ENCODE results near the gene PRRG4.
"Not testable (repeated sequence)": the region's sequence is repeated elsewhere in the genome, so short reads cannot be mapped to it uniquely, and the experiment has no call there.

PRRG4 gene

DNA sequence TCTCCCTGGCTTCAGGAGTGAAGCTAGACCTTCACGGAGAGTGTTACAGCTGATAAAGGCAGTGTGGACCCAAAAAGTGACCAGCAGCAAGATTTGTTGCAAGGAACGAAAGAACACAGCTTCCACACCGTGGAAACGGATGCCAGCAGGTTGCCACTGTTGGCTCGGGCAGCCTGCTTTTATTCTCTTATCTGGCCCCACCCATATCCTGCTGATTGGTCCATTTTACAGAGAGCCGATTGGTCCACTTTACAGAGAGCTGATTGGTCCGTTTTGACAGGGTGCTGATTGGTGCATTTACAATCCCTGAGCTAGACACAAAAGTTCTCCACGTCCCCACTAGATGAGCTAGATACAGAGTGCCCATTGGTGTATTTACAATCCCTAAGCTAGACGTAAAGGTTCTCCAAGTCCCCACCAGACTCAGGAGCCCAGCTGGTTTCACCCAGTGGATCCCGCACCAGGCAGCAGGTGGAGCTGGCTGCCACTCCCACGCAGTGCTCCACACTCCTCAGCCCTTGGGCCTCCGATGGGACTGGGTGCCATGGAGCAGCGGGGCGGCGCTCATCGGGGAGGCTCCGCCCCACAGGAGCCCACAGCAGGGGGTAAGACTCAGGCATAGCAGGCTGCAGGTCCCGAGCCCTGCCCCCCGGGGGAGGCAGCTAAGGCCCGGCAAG is 58.1 kb downstream of the PRRG4 start:
- H3K36me3 ChIP-seq (ENCODE audit: control insufficient read depth, insufficient read depth, low read length); H4K5ac ChIP-seq (ENCODE audit: low read length); H2BK5ac ChIP-seq (ENCODE audit: low read length); H2AK5ac ChIP-seq (ENCODE audit: low read length); H3K27ac ChIP-seq (ENCODE audit: low read depth, low read length); DNase-seq; H3K79me2 ChIP-seq (ENCODE audit: control insufficient read depth, insufficient read depth, low read length); H3K4ac ChIP-seq (ENCODE audit: low read depth, low read length); H3K18ac ChIP-seq (ENCODE audit: low read length); H3K9ac ChIP-seq (ENCODE audit: low read length); H4K8ac ChIP-seq (ENCODE audit: low read depth, low read length); H2BK120ac ChIP-seq (ENCODE audit: low read depth, low read length); H3K4me1 ChIP-seq (ENCODE audit: control insufficient read depth, low read depth, low read length); H3K27me3 ChIP-seq (ENCODE audit: insufficient read depth, low read length, poor library complexity); H3K4me2 ChIP-seq (ENCODE audit: low read length); H3K79me1 ChIP-seq (ENCODE audit: low read length); H3K23ac ChIP-seq (ENCODE audit: low read length); H3K4me3 ChIP-seq (ENCODE audit: low read length); H3K56ac ChIP-seq (ENCODE audit: low read length); H2BK15ac ChIP-seq (replicated peaks; ENCODE audit: low read depth): not testable (repeated sequence)
- no CpG with 5 or more reads among the region's 20 CpGs for WGBS (ENCODE audit: extremely low coverage, insufficient coverage, low lambda C conversion rate)

DNA sequence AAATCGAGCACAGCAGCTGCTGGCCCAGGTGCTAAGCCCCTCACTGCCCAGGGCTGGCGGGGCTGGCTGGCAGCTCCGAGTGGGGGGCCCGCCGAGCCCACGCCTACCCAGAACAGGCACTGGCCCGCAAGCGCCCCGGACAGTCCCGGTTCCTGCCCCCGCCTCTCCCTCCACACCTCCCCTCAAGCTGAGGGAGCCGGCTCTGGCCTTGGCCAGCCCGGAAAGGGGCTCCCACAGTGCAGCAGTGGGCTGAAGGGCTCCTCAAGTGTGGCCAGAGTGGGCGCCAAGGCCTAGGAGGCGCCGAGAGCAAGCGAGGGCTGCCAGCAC is 58.6 kb downstream of the PRRG4 start:
- not testable (repeated sequence) for H3K9ac ChIP-seq (ENCODE audit: low read length); H2AK5ac ChIP-seq (ENCODE audit: low read length); H3K4me3 ChIP-seq (ENCODE audit: low read length); H3K79me2 ChIP-seq (ENCODE audit: control insufficient read depth, insufficient read depth, low read length); H2BK120ac ChIP-seq (ENCODE audit: low read depth, low read length); H3K27ac ChIP-seq (ENCODE audit: low read depth, low read length); H2BK15ac ChIP-seq (replicated peaks; ENCODE audit: low read depth); H3K23ac ChIP-seq (ENCODE audit: low read length); H4K8ac ChIP-seq (ENCODE audit: low read depth, low read length); H3K4me1 ChIP-seq (ENCODE audit: control insufficient read depth, low read depth, low read length); H3K4me2 ChIP-seq (ENCODE audit: low read length); H3K18ac ChIP-seq (ENCODE audit: low read length); H2BK5ac ChIP-seq (ENCODE audit: low read length); H3K79me1 ChIP-seq (ENCODE audit: low read length); DNase-seq; H4K5ac ChIP-seq (ENCODE audit: low read length); H3K36me3 ChIP-seq (ENCODE audit: control insufficient read depth, insufficient read depth, low read length); H3K27me3 ChIP-seq (ENCODE audit: insufficient read depth, low read length, poor library complexity); H3K56ac ChIP-seq (ENCODE audit: low read length); H3K4ac ChIP-seq (ENCODE audit: low read depth, low read length)
- WGBS (ENCODE audit: extremely low coverage, insufficient coverage, low lambda C conversion rate) = no CpG with 5 or more reads among the region's 17 CpGs

DNA sequence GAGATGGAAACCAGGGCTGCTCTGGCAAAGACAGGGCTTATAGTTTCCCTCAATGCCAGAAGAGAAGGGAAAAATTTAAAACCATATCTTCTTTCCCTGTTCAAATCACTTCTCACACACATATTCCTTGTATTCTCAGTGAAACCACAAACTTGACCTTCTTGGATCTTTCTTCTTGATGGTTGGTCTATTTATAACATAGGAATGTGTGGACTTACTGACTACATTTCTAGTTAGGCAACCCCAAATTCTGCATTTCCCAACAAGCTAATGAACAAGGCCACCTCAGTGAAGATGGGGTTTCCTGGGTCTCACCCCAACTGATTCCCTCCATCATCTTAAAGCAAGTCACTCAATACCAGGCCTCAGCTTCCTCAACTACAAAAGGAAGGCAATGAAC is 59.1 kb downstream of the PRRG4 start:
- Histone ChIP-seq H3K56ac (ENCODE audit: low read length) (no peak overlapping the region), H3K9ac (ENCODE audit: low read length) (no peak overlapping the region), H2AK5ac (ENCODE audit: low read length) (no peak overlapping the region), H2BK120ac (ENCODE audit: low read depth, low read length) (no peak overlapping the region), H2BK15ac (replicated peaks; ENCODE audit: low read depth) (no peak overlapping the region), H2BK5ac (ENCODE audit: low read length) (no peak overlapping the region), H3K79me1 (ENCODE audit: low read length) (no peaks in the 10 kb centered on the region), H4K8ac (ENCODE audit: low read depth, low read length) (no peak overlapping the region), H3K79me2 (ENCODE audit: control insufficient read depth, insufficient read depth, low read length) (peaks cover 5% of the 10 kb centered on the region), H3K18ac (ENCODE audit: low read length) (no peak overlapping the region), H3K36me3 (ENCODE audit: control insufficient read depth, insufficient read depth, low read length) (no peaks in the 10 kb centered on the region), H3K4me1 (ENCODE audit: control insufficient read depth, low read depth, low read length) (no peaks in the 10 kb centered on the region), H4K5ac (ENCODE audit: low read length) (no peak overlapping the region), H3K4me2 (ENCODE audit: low read length) (no peak overlapping the region), H3K27ac (ENCODE audit: low read depth, low read length) (no peak overlapping the region), H3K4ac (ENCODE audit: low read depth, low read length) (no peak overlapping the region), H3K23ac (ENCODE audit: low read length) (no peak overlapping the region), H3K4me3 (ENCODE audit: low read length) (no peak overlapping the region), H3K27me3 (ENCODE audit: insufficient read depth, low read length, poor library complexity) (no peaks in the 10 kb centered on the region)
- no peak for DNase-seq

DNA sequence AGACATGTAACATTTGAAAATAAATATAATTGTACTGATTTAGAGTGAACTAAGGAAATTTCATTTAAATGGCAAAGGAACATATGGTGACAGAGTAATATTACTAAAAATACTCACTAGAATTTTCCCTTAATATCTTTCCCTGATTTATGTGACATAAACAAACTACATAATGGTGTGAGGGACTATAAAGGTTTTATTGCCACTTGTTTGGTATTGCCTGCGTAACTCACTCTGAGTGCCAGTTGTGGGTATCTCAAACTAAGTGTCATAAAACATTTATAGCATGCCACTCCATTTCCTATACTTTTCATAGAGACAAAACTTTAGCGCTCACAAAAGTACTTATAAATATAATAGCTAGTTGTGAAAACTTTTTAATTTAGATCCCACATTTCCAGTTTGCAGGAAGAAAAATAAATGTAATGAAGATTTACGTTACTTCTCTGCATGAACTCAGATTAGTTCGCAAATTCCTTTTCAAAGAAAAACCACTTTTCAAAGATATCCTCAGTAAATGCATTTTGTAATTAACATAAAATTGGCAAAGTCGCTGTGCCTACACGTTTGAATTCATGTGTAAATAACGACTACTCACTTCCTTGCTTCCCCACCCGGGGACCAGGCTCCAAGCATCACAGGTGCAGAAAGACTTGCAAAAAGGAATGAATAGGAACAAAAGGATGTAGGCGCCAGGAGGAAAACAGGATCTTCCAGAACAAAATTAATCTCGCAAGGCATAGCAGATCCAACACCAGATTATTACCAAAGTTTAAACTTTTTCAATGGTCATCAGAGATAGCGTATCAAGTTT is 61.3 kb downstream of the PRRG4 start:
- no peak overlapping the region for H3K23ac ChIP-seq (ENCODE audit: low read length)
- no peak overlapping the region for H3K4me2 ChIP-seq (ENCODE audit: low read length)
- WGBS (ENCODE audit: extremely low coverage, insufficient coverage, low lambda C conversion rate) = no CpG with 5 or more reads among the region's 11 CpGs
- H3K36me3 ChIP-seq (ENCODE audit: control insufficient read depth, insufficient read depth, low read length) = no peaks in the 10 kb centered on the region
- no peaks in the 10 kb centered on the region for H3K79me1 ChIP-seq (ENCODE audit: low read length)
- no peak overlapping the region for H2BK5ac ChIP-seq (ENCODE audit: low read length)
- no peak overlapping the region for H2BK15ac ChIP-seq (replicated peaks; ENCODE audit: low read depth)
- H3K4me1 ChIP-seq (ENCODE audit: control insufficient read depth, low read depth, low read length) = peaks cover 3% of the 10 kb centered on the region
- H3K56ac ChIP-seq (ENCODE audit: low read length) = no peak overlapping the region
- H3K9ac ChIP-seq (ENCODE audit: low read length) = no peak overlapping the region
- DNase-seq = peak; percentile 56
- no peak overlapping the region for H4K8ac ChIP-seq (ENCODE audit: low read depth, low read length)
- no peak overlapping the region for H3K4ac ChIP-seq (ENCODE audit: low read depth, low read length)
- peaks cover 23% of the 10 kb centered on the region for H3K79me2 ChIP-seq (ENCODE audit: control insufficient read depth, insufficient read depth, low read length)
- H4K5ac ChIP-seq (ENCODE audit: low read length) = no peak overlapping the region
- H3K18ac ChIP-seq (ENCODE audit: low read length) = no peak overlapping the region
- no peak overlapping the region for H2AK5ac ChIP-seq (ENCODE audit: low read length)
- no peak overlapping the region for H2BK120ac ChIP-seq (ENCODE audit: low read depth, low read length)
- no peak overlapping the region for H3K27ac ChIP-seq (ENCODE audit: low read depth, low read length)
- H3K27me3 ChIP-seq (ENCODE audit: insufficient read depth, low read length, poor library complexity) = no peaks in the 10 kb centered on the region
- H3K4me3 ChIP-seq (ENCODE audit: low read length) = no peak overlapping the region

DNA sequence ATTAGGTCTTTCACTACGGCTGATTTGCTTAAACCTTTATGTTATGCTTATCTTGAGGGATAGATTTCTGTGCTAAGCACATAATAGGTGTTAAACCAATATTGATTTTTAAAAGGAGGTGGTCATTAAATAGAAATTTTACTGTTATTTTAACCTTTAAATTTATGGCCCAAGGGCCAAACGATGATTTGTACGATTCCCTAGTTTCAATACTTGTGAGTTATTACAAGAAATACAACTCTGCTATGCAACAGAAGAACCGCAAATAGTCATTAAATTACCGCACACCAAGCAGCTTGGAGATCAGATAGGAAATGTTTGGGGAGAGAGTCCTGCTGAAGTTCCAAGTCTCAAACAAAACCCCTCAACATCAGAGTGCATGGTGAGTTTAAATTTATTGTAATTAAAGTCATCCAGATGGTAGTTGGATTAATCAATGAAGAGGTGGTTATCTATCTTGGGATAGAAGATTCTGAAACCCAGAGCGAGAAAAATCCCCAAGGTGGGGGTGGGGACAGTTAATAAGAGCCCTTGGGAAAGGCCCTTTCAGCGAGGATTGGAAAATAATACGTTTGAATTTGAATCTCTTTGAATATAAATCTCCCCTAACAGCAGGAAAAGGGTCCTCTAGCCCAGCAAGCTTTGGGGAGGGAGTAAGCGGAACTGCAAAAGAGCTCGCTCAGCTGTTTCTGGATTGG is 62.1 kb downstream of the PRRG4 start:
- H2BK5ac ChIP-seq (ENCODE audit: low read length) = peak overlapping the region; percentile 96
- peak overlapping the region; percentile 47 for H4K5ac ChIP-seq (ENCODE audit: low read length)
- H3K4ac ChIP-seq (ENCODE audit: low read depth, low read length) = peak overlapping the region; percentile 100
- H3K79me2 ChIP-seq (ENCODE audit: control insufficient read depth, insufficient read depth, low read length) = peaks cover 30% of the 10 kb centered on the region
- H3K23ac ChIP-seq (ENCODE audit: low read length) = no peak overlapping the region
- H3K4me3 ChIP-seq (ENCODE audit: low read length) = peak overlapping the region; percentile 87
- H3K56ac ChIP-seq (ENCODE audit: low read length) = peak overlapping the region; percentile 99
- H3K9ac ChIP-seq (ENCODE audit: low read length) = peak overlapping the region; percentile 98
- WGBS (ENCODE audit: extremely low coverage, insufficient coverage, low lambda C conversion rate) = no CpG with 5 or more reads among the region's 10 CpGs
- H3K36me3 ChIP-seq (ENCODE audit: control insufficient read depth, insufficient read depth, low read length) = no peaks in the 10 kb centered on the region
- peak overlapping the region; percentile 44 for H3K4me2 ChIP-seq (ENCODE audit: low read length)
- no peaks in the 10 kb centered on the region for H3K27me3 ChIP-seq (ENCODE audit: insufficient read depth, low read length, poor library complexity)
- peaks cover 3% of the 10 kb centered on the region for H3K4me1 ChIP-seq (ENCODE audit: control insufficient read depth, low read depth, low read length)
- H3K27ac ChIP-seq (ENCODE audit: low read depth, low read length) = peak overlapping the region; percentile 100
- no peak overlapping the region for H4K8ac ChIP-seq (ENCODE audit: low read depth, low read length)
- H3K79me1 ChIP-seq (ENCODE audit: low read length) = no peaks in the 10 kb centered on the region
- no peak overlapping the region for H2BK15ac ChIP-seq (replicated peaks; ENCODE audit: low read depth)
- peak overlapping the region; percentile 98 for H2BK120ac ChIP-seq (ENCODE audit: low read depth, low read length)
- H2AK5ac ChIP-seq (ENCODE audit: low read length) = no peak overlapping the region
- H3K18ac ChIP-seq (ENCODE audit: low read length) = peak overlapping the region; percentile 99
- DNase-seq = peak; percentile 71
